ENCODE data around the gene PLEKHA4. TPM values are rescaled to one million over a fixed set of nuclear protein-coding genes. Genes with fewer than 3 reads are reported as not detected.

PLEKHA4 gene
- total and polyA plus RNA-seq, 9 of the 15 experiments (the other 6 are each of a cell fraction or from before 2014, with no cell fraction given) = 0.07 to 30.8 (median 11.4) TPM

DNA sequence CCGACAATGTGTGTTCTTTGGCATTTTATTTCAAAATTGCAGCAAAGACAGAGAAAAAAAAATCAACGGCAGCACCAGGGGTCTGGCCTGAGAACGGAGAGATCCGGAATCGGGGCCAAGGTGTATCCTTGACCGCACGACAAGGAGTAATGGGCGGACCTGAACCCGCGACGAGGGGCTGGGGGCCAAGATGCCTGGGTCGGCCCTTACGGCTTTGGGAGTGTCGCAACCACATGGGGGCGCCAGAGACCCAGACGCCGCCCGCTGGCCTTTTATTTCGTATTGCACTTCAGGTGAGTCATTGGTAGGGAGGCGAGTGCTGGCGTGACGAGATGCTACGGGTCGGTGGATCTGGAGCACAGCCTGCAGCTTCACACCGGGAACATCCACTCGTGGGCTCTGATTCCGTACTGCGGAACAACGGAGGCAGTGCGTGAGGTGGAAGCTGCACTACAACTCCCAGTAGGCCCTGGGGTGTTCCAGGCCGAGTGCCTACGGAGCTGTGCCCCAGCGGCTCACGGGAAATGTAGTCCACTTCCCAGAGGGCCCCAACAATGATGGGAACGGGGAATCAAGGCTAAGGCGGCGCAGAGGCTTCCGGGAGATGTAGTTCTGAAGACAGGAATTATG lies 73.2 kb downstream of the PLEKHA4 start (continued):
- peak; percentile 87 for TF ChIP-seq DEAF1 (CRISPR knock-in tag; IDR thresholded peaks at IDR 0.05)
- peak; percentile 32; the same call in 1 of the 2 replicates for TF ChIP-seq LCOR (CRISPR knock-in tag; IDR thresholded peaks at IDR 0.05)
- 0 out of 2 replicates have a peak, but pooled peaks have one; percentile 50 for TF ChIP-seq SMAD3 (CRISPR knock-in tag; conservative IDR thresholded peaks at IDR 0.05)
- peak; percentile 59; the same call in 1 of the 2 replicates for TF ChIP-seq ZNF311 (CRISPR knock-in tag; IDR thresholded peaks at IDR 0.05)
- TF ChIP-seq, protein P1, sequence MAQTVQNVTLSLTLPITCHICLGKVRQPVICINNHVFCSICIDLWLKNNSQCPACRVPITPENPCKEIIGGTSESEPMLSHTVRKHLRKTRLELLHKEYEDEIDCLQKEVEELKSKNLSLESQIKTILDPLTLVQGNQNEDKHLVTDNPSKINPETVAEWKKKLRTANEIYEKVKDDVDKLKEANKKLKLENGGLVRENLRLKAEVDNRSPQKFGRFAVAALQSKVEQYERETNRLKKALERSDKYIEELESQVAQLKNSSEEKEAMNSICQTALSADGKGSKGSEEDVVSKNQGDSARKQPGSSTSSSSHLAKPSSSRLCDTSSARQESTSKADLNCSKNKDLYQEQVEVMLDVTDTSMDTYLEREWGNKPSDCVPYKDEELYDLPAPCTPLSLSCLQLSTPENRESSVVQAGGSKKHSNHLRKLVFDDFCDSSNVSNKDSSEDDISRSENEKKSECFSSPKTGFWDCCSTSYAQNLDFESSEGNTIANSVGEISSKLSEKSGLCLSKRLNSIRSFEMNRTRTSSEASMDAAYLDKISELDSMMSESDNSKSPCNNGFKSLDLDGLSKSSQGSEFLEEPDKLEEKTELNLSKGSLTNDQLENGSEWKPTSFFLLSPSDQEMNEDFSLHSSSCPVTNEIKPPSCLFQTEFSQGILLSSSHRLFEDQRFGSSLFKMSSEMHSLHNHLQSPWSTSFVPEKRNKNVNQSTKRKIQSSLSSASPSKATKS (CRISPR knock-in tag; IDR thresholded peaks at IDR 0.05) = no peak
- TF ChIP-seq PURB (CRISPR knock-in tag; IDR thresholded peaks at IDR 0.05; ENCODE audit: low read depth) = no peak
- TF ChIP-seq ADNP (tag; IDR thresholded peaks at IDR 0.05) = no peak
- TF ChIP-seq, protein P2, sequence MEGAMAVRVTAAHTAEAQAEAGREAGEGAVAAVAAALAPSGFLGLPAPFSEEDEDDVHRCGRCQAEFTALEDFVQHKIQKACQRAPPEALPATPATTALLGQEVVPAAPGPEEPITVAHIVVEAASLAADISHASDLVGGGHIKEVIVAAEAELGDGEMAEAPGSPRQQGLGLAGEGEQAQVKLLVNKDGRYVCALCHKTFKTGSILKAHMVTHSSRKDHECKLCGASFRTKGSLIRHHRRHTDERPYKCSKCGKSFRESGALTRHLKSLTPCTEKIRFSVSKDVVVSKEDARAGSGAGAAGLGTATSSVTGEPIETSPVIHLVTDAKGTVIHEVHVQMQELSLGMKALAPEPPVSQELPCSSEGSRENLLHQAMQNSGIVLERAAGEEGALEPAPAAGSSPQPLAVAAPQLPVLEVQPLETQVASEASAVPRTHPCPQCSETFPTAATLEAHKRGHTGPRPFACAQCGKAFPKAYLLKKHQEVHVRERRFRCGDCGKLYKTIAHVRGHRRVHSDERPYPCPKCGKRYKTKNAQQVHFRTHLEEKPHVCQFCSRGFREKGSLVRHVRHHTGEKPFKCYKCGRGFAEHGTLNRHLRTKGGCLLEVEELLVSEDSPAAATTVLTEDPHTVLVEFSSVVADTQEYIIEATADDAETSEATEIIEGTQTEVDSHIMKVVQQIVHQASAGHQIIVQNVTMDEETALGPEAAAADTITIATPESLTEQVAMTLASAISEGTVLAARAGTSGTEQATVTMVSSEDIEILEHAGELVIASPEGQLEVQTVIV (CRISPR knock-in tag; IDR thresholded peaks at IDR 0.05; ENCODE audit: borderline replicate concordance) = no peak
- TF ChIP-seq ZFP1 (CRISPR knock-in tag; IDR thresholded peaks at IDR 0.05) = no peak
- TF ChIP-seq KDM5B (IDR thresholded peaks at IDR 0.05; ENCODE audit: insufficient replicate concordance, low read depth, low read length) = no peak
- TF ChIP-seq GTF2A2 (tag; IDR thresholded peaks at IDR 0.05) = no peak
- TF ChIP-seq CHD1 (IDR thresholded peaks at IDR 0.05; ENCODE audit: low read length) = no peak
- TF ChIP-seq BDP1 (IDR thresholded peaks at IDR 0.05; ENCODE audit: insufficient read depth, insufficient read length) = no peak
- TF ChIP-seq ZNF174 (CRISPR knock-in tag; IDR thresholded peaks at IDR 0.05) = no peak
- no peak for TF ChIP-seq ZZZ3 (IDR thresholded peaks at IDR 0.05)
- TF ChIP-seq GATAD2A (IDR thresholded peaks at IDR 0.05) = no peak
- TF ChIP-seq MAFK (IDR thresholded peaks at IDR 0.05; ENCODE audit: low read length) = no peak
- TF ChIP-seq ZNF239 (CRISPR knock-in tag; IDR thresholded peaks at IDR 0.05) = peak; percentile 44; the same call in 1 of the 2 replicates
- TF ChIP-seq, protein P3, sequence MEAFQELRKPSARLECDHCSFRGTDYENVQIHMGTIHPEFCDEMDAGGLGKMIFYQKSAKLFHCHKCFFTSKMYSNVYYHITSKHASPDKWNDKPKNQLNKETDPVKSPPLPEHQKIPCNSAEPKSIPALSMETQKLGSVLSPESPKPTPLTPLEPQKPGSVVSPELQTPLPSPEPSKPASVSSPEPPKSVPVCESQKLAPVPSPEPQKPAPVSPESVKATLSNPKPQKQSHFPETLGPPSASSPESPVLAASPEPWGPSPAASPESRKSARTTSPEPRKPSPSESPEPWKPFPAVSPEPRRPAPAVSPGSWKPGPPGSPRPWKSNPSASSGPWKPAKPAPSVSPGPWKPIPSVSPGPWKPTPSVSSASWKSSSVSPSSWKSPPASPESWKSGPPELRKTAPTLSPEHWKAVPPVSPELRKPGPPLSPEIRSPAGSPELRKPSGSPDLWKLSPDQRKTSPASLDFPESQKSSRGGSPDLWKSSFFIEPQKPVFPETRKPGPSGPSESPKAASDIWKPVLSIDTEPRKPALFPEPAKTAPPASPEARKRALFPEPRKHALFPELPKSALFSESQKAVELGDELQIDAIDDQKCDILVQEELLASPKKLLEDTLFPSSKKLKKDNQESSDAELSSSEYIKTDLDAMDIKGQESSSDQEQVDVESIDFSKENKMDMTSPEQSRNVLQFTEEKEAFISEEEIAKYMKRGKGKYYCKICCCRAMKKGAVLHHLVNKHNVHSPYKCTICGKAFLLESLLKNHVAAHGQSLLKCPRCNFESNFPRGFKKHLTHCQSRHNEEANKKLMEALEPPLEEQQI (IDR thresholded peaks at IDR 0.05) = no peak
- peak; percentile 88 for TF ChIP-seq ZFX (CRISPR knock-in tag; IDR thresholded peaks at IDR 0.05)
